ENCODE data around the gene GATAD2A. TPM values are rescaled to one million over a fixed set of nuclear protein-coding genes. Genes with fewer than 3 reads are reported as not detected.
"Not testable (repeated sequence)": the region's sequence is repeated elsewhere in the genome, so short reads cannot be mapped to it uniquely, and the experiment has no call there.

The GATAD2A gene
- polyA plus RNA-seq, 3 donors: 12.6 to 33.8 (median 24.9) TPM

- H3K27ac ChIP-seq (ENCODE audit: low read depth, low read length): not testable (repeated sequence)
- WGBS, 3 donors: 75 to 80% (median 76%) methylated on average over 5 of the region's 5 CpGs
Observed at GRCh38 chr19:19472106-19472505, 66.6 kb downstream of the GATAD2A start.

- 58 to 79% (median 74%) methylated on average over 19 to 21 of the region's 21 CpGs for WGBS, 3 donors
- H3K27ac ChIP-seq (ENCODE audit: low read depth, low read length): no peak overlapping the region
Observed at GRCh38 chr19:19475015-19475765, 69.7 kb downstream of the GATAD2A start.

- 68 to 78% (median 71%) methylated on average over 19 of the region's 19 CpGs for WGBS, 3 donors
Observed at GRCh38 chr19:19475849-19476828, 70.7 kb downstream of the GATAD2A start.

GRCh38 chr19:19477705-19478383 lies 72.4 kb downstream of the GATAD2A start:
- no peak overlapping the region for H3K27ac ChIP-seq (ENCODE audit: low read depth, low read length)
- WGBS, 3 donors: 79 to 92% (median 90%) methylated on average over 10 of the region's 10 CpGs

More at GRCh38 chr19:19475849-19476828, 70.7 kb downstream of the GATAD2A start:
- no peak overlapping the region for H3K27ac ChIP-seq (ENCODE audit: low read depth, low read length)

GRCh38 chr19:19480688-19481087 lies 75.2 kb downstream of the GATAD2A start:
- 70 to 78% (median 71%) methylated on average over 5 of the region's 5 CpGs for WGBS, 3 donors

GRCh38 chr19:19482809-19483596 lies 77.5 kb downstream of the GATAD2A start:
- H3K27ac ChIP-seq (ENCODE audit: low read depth, low read length): no peak overlapping the region
- WGBS, 3 donors: 73 to 79% (median 73%) methylated on average over 18 to 19 of the region's 19 CpGs

More at GRCh38 chr19:19480688-19481087, 75.2 kb downstream of the GATAD2A start:
- H3K27ac ChIP-seq (ENCODE audit: low read depth, low read length): no peak overlapping the region

GRCh38 chr19:19485161-19485997 lies 79.9 kb downstream of the GATAD2A start:
- WGBS, 3 donors: 64 to 71% (median 66%) methylated on average over 15 of the region's 15 CpGs
- H3K27ac ChIP-seq (ENCODE audit: low read depth, low read length): no peak overlapping the region

GRCh38 chr19:19485998-19486290 lies 80.5 kb downstream of the GATAD2A start:
- H3K27ac ChIP-seq (ENCODE audit: low read depth, low read length): no peak overlapping the region

GRCh38 chr19:19486343-19487076 lies 81.0 kb downstream of the GATAD2A start:
- 76 to 84% (median 78%) methylated on average over 15 of the region's 15 CpGs for WGBS, 3 donors
- H3K27ac ChIP-seq (ENCODE audit: low read depth, low read length): no peak overlapping the region

More at GRCh38 chr19:19485998-19486290, 80.5 kb downstream of the GATAD2A start:
- WGBS, 3 donors: 90 to 94% (median 94%) methylated on average over 5 of the region's 5 CpGs

GRCh38 chr19:19487077-19487949 lies 81.8 kb downstream of the GATAD2A start:
- 75 to 86% (median 85%) methylated on average over 9 of the region's 9 CpGs for WGBS, 3 donors
- no peak overlapping the region for H3K27ac ChIP-seq (ENCODE audit: low read depth, low read length)

GRCh38 chr19:19487950-19488874 lies 82.7 kb downstream of the GATAD2A start:
- WGBS, 3 donors: 39 to 56% (median 53%) methylated on average over 20 of the region's 20 CpGs

GRCh38 chr19:19488875-19489690 lies 83.6 kb downstream of the GATAD2A start:
- no peak overlapping the region for H3K27ac ChIP-seq (ENCODE audit: low read depth, low read length)
- 22 to 38% (median 23%) methylated on average over 14 of the region's 14 CpGs for WGBS, 3 donors

More at GRCh38 chr19:19487950-19488874, 82.7 kb downstream of the GATAD2A start:
- no peak overlapping the region for H3K27ac ChIP-seq (ENCODE audit: low read depth, low read length)

GRCh38 chr19:19489804-19490204 lies 84.3 kb downstream of the GATAD2A start:
- no peak overlapping the region for H3K27ac ChIP-seq (ENCODE audit: low read depth, low read length)
- WGBS, 3 donors: 44 to 72% (median 66%) methylated on average over 9 of the region's 9 CpGs

Measured in adipose tissue (tissue), 3 donors.